Endothelial cell of umbilical vein (primary cell): ENCODE results near the gene DENND1A. TPM values are rescaled to one million over a fixed set of nuclear protein-coding genes. Genes with fewer than 3 reads are reported as not detected.

Source experiments
- BruUV-seq: library from RNA; stranded (reverse); fragments of 400-500 nt; replicated peaks from 2 replicates; lab custom pipeline; 2021; lab: Mats Ljungman, UMichigan
- CTCF ChIA-PET: fragments of 300-600, 350-600 bp; sonication (Branson Sonifier 250); formaldehyde crosslinking; loops from one replicate; lab custom pipeline; 2021; ENCODE audit warnings: antibody characterized with exemption, inconsistent platforms; lab: Charles Lee
- POLR2A ChIA-PET: fragments of 300-600, 350-600 bp; sonication (Branson Sonifier 250); formaldehyde crosslinking; loops from one replicate; lab custom pipeline; 2021; ENCODE audit warnings: antibody characterized with exemption, inconsistent platforms; lab: Charles Lee
- DNase-seq: peaks from one replicate; pipeline ENCODE4 v3.0.0-alpha.2; 2011; ENCODE audit warnings: low read depth, low spot score
- FAIRE-seq: peaks from 2 replicates; lab custom pipeline; 2011; peaks lifted over from hg19 to GRCh38; lab: Jason Lieb, UNC
- H2AFZ ChIP-seq: 2 replicates; pipeline ENCODE4 v1.6.0; 2012; ENCODE audit warnings: low read depth, low read length, control low read depth, inconsistent platforms
- H3K27ac ChIP-seq: 2 replicates; pipeline ENCODE4 v1.5.1; 2011; ENCODE audit warnings: low read depth, mild to moderate bottlenecking, control low read depth, low read length, moderate library complexity; ENCODE audit not compliant: insufficient read depth
- H3K27me3 ChIP-seq, 2 experiments: 2 replicates each; pipeline versions ENCODE4 v1.6.0 to v1.6.1; 2011; ENCODE audit warnings: low read length in 2 of 2, mixed read lengths in 1 of 2; ENCODE audit not compliant: control insufficient read depth in 2 of 2, insufficient read depth in 2 of 2
- H3K36me3 ChIP-seq, 2 experiments: 2 replicates in 1 of 2; 3 replicates in 1 of 2; pipeline ENCODE4 v1.5.1; 2011; ENCODE audit warnings: low read length in 2 of 2, mild to moderate bottlenecking in 1 of 2, moderate library complexity in 1 of 2; ENCODE audit not compliant: control insufficient read depth in 2 of 2, insufficient read depth in 2 of 2; ENCODE audit errors: extremely low read depth in 1 of 2
- H3K4me1 ChIP-seq: 3 replicates; pipeline ENCODE4 v1.5.1; 2011; ENCODE audit warnings: mild to moderate bottlenecking, low read length; ENCODE audit not compliant: control insufficient read depth, insufficient read depth; ENCODE audit errors: extremely low read depth
- H3K4me2 ChIP-seq: 2 replicates; pipeline ENCODE4 v1.6.1; 2011; ENCODE audit warnings: low read length, control low read depth, mixed read lengths; ENCODE audit not compliant: insufficient read depth
- H3K4me3 ChIP-seq, 3 experiments: fragments of 200-600 bp in 1 of 3; sonication (generic), shearing (Covaris generic) in 1 of 3; replicated peaks in 1 of 3; 2 replicates each; pipeline ENCODE4 v1.5.1; 2011 to 2016; ENCODE audit warnings: control low read depth in 3 of 3, low read length in 3 of 3, mild to moderate bottlenecking in 2 of 3, inconsistent platforms in 1 of 3, low read depth in 1 of 3, moderate library complexity in 1 of 3; ENCODE audit not compliant: insufficient read depth in 1 of 3
- H3K79me2 ChIP-seq: 2 replicates; pipeline ENCODE4 v1.6.0; 2012; ENCODE audit warnings: low read length, inconsistent platforms; ENCODE audit not compliant: control insufficient read depth, insufficient read depth
- H3K9ac ChIP-seq: replicated peaks from 2 replicates; pipeline ENCODE3; 2011; ENCODE audit warnings: low read length, control low read depth; ENCODE audit not compliant: insufficient read depth; ENCODE audit errors: extremely low read depth
- H3K9me1 ChIP-seq: replicated peaks from 3 replicates; pipeline ENCODE4 v1.6.0; 2011; ENCODE audit warnings: mild to moderate bottlenecking, low read length; ENCODE audit not compliant: control insufficient read depth, insufficient read depth; ENCODE audit errors: extremely low read depth
- H3K9me3 ChIP-seq: replicated peaks from 2 replicates; pipeline ENCODE4 v1.5.1; 2012; ENCODE audit warnings: low read length, inconsistent platforms; ENCODE audit not compliant: control insufficient read depth, insufficient read depth
- H4K20me1 ChIP-seq: replicated peaks from 2 replicates; pipeline ENCODE3; 2011; ENCODE audit warnings: mild to moderate bottlenecking, low read length; ENCODE audit not compliant: control insufficient read depth, insufficient read depth; ENCODE audit errors: extremely low read depth
- CTCF ChIP-seq, 2 donors: IDR thresholded peaks; 1 replicate in 1 of 2; 2 replicates in 1 of 2; pipeline ENCODE4 v1.5.1; 2011; ENCODE audit warnings: low read length in 2 of 2, mild to moderate bottlenecking in 2 of 2, moderate library complexity in 2 of 2, control low read depth in 1 of 2, inconsistent platforms in 1 of 2, low read depth in 1 of 2; ENCODE audit not compliant: insufficient read depth in 1 of 2; ENCODE audit errors: extremely low read depth in 1 of 2
- EZH2 ChIP-seq: IDR thresholded peaks from 2 replicates; pipeline ENCODE4 v1.6.1; 2012; ENCODE audit warnings: borderline replicate concordance, low read depth, mild to moderate bottlenecking, moderate library complexity, low read length, inconsistent platforms; ENCODE audit not compliant: severe bottlenecking
- FOS ChIP-seq: IDR thresholded peaks from 2 replicates; pipeline ENCODE4 v1.6.1; 2011; ENCODE audit warnings: mild to moderate bottlenecking, low read length, moderate library complexity, borderline replicate concordance; ENCODE audit not compliant: insufficient read depth
- GATA2 ChIP-seq: IDR thresholded peaks from 2 replicates; pipeline ENCODE4 v1.7.0; 2011; ENCODE audit warnings: low read depth, mild to moderate bottlenecking, moderate library complexity, mixed read lengths, low read length; ENCODE audit not compliant: insufficient read length, insufficient read depth
- JUN ChIP-seq: IDR thresholded peaks from 2 replicates; pipeline ENCODE4 v1.6.1; 2011; ENCODE audit warnings: borderline replicate concordance, low read depth; ENCODE audit not compliant: insufficient read length, insufficient read depth
- MAX ChIP-seq: IDR thresholded peaks from 2 replicates; pipeline ENCODE4 v1.6.1; 2011; ENCODE audit not compliant: insufficient read depth, insufficient read length
- MYC ChIP-seq: IDR thresholded peaks from one replicate; pipeline ENCODE4 v1.6.1; 2011; ENCODE audit warnings: mild to moderate bottlenecking, low read depth, low read length
- POLR2A ChIP-seq: IDR thresholded peaks from 2 replicates; pipeline ENCODE4 v1.6.1; 2012; ENCODE audit warnings: low read depth, mild to moderate bottlenecking, control low read depth, low read length
- POLR2AphosphoS5 ChIP-seq: IDR thresholded peaks from 2 replicates; pipeline ENCODE4 v1.6.1; 2012; ENCODE audit warnings: low read depth, mild to moderate bottlenecking, control low read depth, low read length, moderate library complexity; ENCODE audit not compliant: insufficient read depth
- dilution Hi-C: fragments of 300-500 bp; cut with MboI; formaldehyde crosslinking; loops from one replicate; pipeline ENCODE4 v1.15.0; 2019; ENCODE audit warnings: low sequenced_read_pairs; ENCODE audit not compliant: extremely low pct_ligation_motif_present
- intact Hi-C: fragments of 100-400 bp; cut with micrococcal nuclease; formaldehyde crosslinking; loops from one replicate; pipeline ENCODE4 v1.10.0; 2022
- polyA plus RNA-seq, 4 experiments: library from polyadenylated mRNA; depleted of rRNA in 3 of 4; stranded (reverse) in 3 of 4; unstranded in 1 of 4; fragments of >200 nt; gene quantifications; 2 replicates each; pipeline versions ENCODE4 v1.2.1 to v1.2.3, GENCODE V29; 2011 to 2012; ENCODE audit warnings: missing spikeins in 1 of 4
- total RNA-seq: library from RNA; stranded (reverse); gene quantifications from 2 replicates; pipeline ENCODE4 v1.2.3, GENCODE V29; 2021

The DENND1A gene
- total and polyA plus RNA-seq, 2 donors (not counting 3 experiments of a cell fraction or from before 2014, with no cell fraction given) = 18.5 to 24.5 TPM

GRCh38 chr9:123617286-123617685 lies 312.6 kb downstream of the DENND1A start:
- H3K9me3 ChIP-seq = no peaks in the 10 kb centered on the region
- dilution Hi-C loops = no loop called here
- no peaks in the 10 kb centered on the region for H3K9me1 ChIP-seq
- no peak overlapping the region for H3K9ac ChIP-seq
- TF ChIP-seq POLR2AphosphoS5 (no peak), POLR2A (no peak), CTCF (IDR thresholded peaks at IDR 0.05; ENCODE audit: extremely low read depth in 1 of 2, insufficient read depth in 1 of 2, low read depth in 1 of 2, low read length in 2 of 2) (no peak), FOS (no peak), JUN (no peak), EZH2 (no peak)
- H2AFZ ChIP-seq = no peak overlapping the region
- H3K79me2 ChIP-seq = no peaks in the 10 kb centered on the region
- H3K4me3 ChIP-seq = no peak overlapping the region
- FAIRE-seq (no peak), DNase-seq (no peak)
- ChIA-PET CTCF (no interaction called here), POLR2A (no interaction called here)
- H3K4me2 ChIP-seq = no peak overlapping the region
- H3K36me3 ChIP-seq = no peaks in the 10 kb centered on the region
- H3K4me1 ChIP-seq = no peaks in the 10 kb centered on the region
- H4K20me1 ChIP-seq = no peaks in the 10 kb centered on the region
- no TSS peak for BruUV-seq
- intact Hi-C loops = no loop called here
- no peaks in the 10 kb centered on the region for H3K27me3 ChIP-seq
- no peak overlapping the region for H3K27ac ChIP-seq

GRCh38 chr9:123616707-123617106 lies 313.2 kb downstream of the DENND1A start:
- no peaks in the 10 kb centered on the region for H3K36me3 ChIP-seq
- H3K4me1 ChIP-seq = no peaks in the 10 kb centered on the region
- no peak overlapping the region for H3K27ac ChIP-seq
- no peak overlapping the region for H3K4me2 ChIP-seq
- FAIRE-seq (no peak), DNase-seq (no peak)
- no peaks in the 10 kb centered on the region for H3K27me3 ChIP-seq
- TF ChIP-seq CTCF (IDR thresholded peaks at IDR 0.05; ENCODE audit: extremely low read depth in 1 of 2, insufficient read depth in 1 of 2, low read depth in 1 of 2, low read length in 2 of 2) = no peak
- no peak for TF ChIP-seq POLR2A
- TF ChIP-seq POLR2AphosphoS5 = no peak
- TF ChIP-seq MYC = no peak
- no peak for TF ChIP-seq MAX
- no peak for TF ChIP-seq JUN
- no peak for TF ChIP-seq FOS
- no peak for TF ChIP-seq EZH2
- TF ChIP-seq GATA2 = no peak
- ChIA-PET POLR2A (no interaction called here), CTCF (no interaction called here)
- no peak overlapping the region for H3K4me3 ChIP-seq
- H3K9ac ChIP-seq = no peak overlapping the region
- intact Hi-C loops = no loop called here
- H2AFZ ChIP-seq = no peak overlapping the region
- no peaks in the 10 kb centered on the region for H3K9me3 ChIP-seq
- no peaks in the 10 kb centered on the region for H3K79me2 ChIP-seq
- H3K9me1 ChIP-seq = no peaks in the 10 kb centered on the region
- dilution Hi-C loops = no loop called here
- no TSS peak for BruUV-seq
- H4K20me1 ChIP-seq = no peaks in the 10 kb centered on the region
